Heart left ventricle (tissue), 16 donors: ENCODE measurements around the gene PTPRD. TPM values are rescaled to one million over a fixed set of nuclear protein-coding genes. Genes with fewer than 3 reads are reported as not detected.

Experiments used
- ATAC-seq, 4 donors: fragments of 200-7000 bp; cut with Tn5 transposase; one replicate each; pipeline ENCODE4 v1.9.1; 2020 to 2022; ENCODE audit warnings: moderate library complexity in 4 of 4, mild to moderate bottlenecking in 3 of 4, moderate number of reproducible peaks in 1 of 4
- DNase-seq, 5 donors: peaks; one replicate each; pipeline ENCODE4 v3.0.0-alpha.2; 2020
- H3K27ac ChIP-seq, 12 donors: fragments of 200-600 bp; sonication (generic) in 4 of 12; one replicate each; pipeline versions ENCODE4 v1.5.0 to v1.8.0; 2016 to 2022; ENCODE audit warnings: mild to moderate bottlenecking in 2 of 12
- H3K27me3 ChIP-seq, 9 donors: fragments of 200-600 bp; sonication (generic) in 2 of 9; one replicate each; pipeline versions ENCODE4 v1.5.1 to v1.8.0; 2016 to 2022; ENCODE audit warnings: mild to moderate bottlenecking in 3 of 9
- H3K36me3 ChIP-seq, 9 donors: fragments of 200-600 bp; sonication (generic) in 2 of 9; one replicate each; pipeline versions ENCODE4 v1.5.0 to v1.8.0; 2018 to 2022; ENCODE audit warnings: mild to moderate bottlenecking in 2 of 9
- H3K4me1 ChIP-seq, 12 donors: fragments of 200-600 bp; sonication (generic) in 4 of 12; one replicate each; pipeline versions ENCODE4 v1.5.0 to v1.8.0; 2016 to 2022; ENCODE audit warnings: mild to moderate bottlenecking in 3 of 12
- H3K4me3 ChIP-seq, 12 donors: fragments of 200-600 bp; sonication (generic) in 4 of 12; one replicate each; pipeline versions ENCODE4 v1.5.0 to v1.8.0; 2017 to 2022; ENCODE audit warnings: mild to moderate bottlenecking in 9 of 12, moderate library complexity in 4 of 12
- H3K9me3 ChIP-seq, 12 donors: fragments of 200-600 bp; sonication (generic) in 4 of 12; one replicate each; pipeline versions ENCODE4 v1.5.0 to v1.8.0; 2016 to 2022; ENCODE audit warnings: mild to moderate bottlenecking in 1 of 12
- CTCF ChIP-seq, 12 donors: fragments of 200-600 bp; sonication (generic) in 4 of 12; IDR thresholded peaks; one replicate each; pipeline versions ENCODE4 v1.5.0 to v1.8.0; 2018 to 2022; ENCODE audit warnings: antibody characterized with exemption in 12 of 12, mild to moderate bottlenecking in 5 of 12
- POLR2A ChIP-seq, 2 donors: fragments of 450-650 bp; IDR thresholded peaks; one replicate each; pipeline ENCODE4 v1.6.1; 2017; ENCODE audit warnings: antibody characterized with exemption in 2 of 2, mild to moderate bottlenecking in 2 of 2, moderate library complexity in 2 of 2
- WGBS, 4 donors: extraction: QIAGEN DNeasy Blood & Tissue Kit in 2 of 4; methylation state at CpG; one replicate each; pipeline versions ENCODE4 v1.1.5 to v1.1.7; 2013 to 2018; 5-methylcytosine and 5-hydroxymethylcytosine counted together
- intact Hi-C, 10 donors: fragments of 100-400 bp; cut with DNase I; formaldehyde crosslinking; loops; one replicate each; pipeline versions ENCODE4 v1.11.1 to v1.14.2; 2022
- polyA plus RNA-seq, 2 donors: library from polyadenylated mRNA; stranded (reverse); fragments of 200-250 nt; gene quantifications; one replicate each; pipeline ENCODE4 v1.2.3, GENCODE V29; 2013
- total RNA-seq, 9 donors: library from RNA; depleted of rRNA in 2 of 9; stranded (reverse); fragments of >200 nt in 2 of 9; fragmentation: NEBNext Ultra II Directional in 3 of 9; extraction: Animal tissue kit (Norgen Biotek cat#: 25700) in 3 of 9; gene quantifications; one replicate each; pipeline versions ENCODE4 v1.1.0 to v1.2.4, GENCODE V29; 2016 to 2023
- donor health status: ischemic (EF 13 %, LVEDD 7.1; RV severe dilation, severe dysfunction).
- donor health status: healthy with polysubstance abuse.
- donor health status: DM: no; HTN: yes; CAD: no.
- donor health status: DM: no; HTN: no; CAD: no.
- donor health status: ischemic (EF 25% LVEDD 6.9; RV normal size, moderate dysfunction).
- donor health status: ischemic (EF 25% LVEDD 5.7; RV mildly dilated, moderate dysfunction).
- donor health status: healthy.
- donor health status: DM: yes; HTN: yes; CAD: no.
- donor health status: ischemic (EF 35%, LVEDD 5.7; RV mildly dilated, moderate dysfunction).
- donor health status: nonischemic (EF 11% LVEDD 7.7; RV severe dilation, severe dysfunction).
- donor health status: DM: yes; HTN: yes; CAD: no.
- donor health status: PGD.
- donor health status: ischemic (EF 29% LVEDD 5.4; RV normal size, mild dysfunction).
- donor health status: nonischemic (EF 23%, LVEDD 6.1; RV moderate dilation, normal function).

Gene PTPRD
- total and polyA plus RNA-seq, 11 donors, result 1.4 to 25.3 (median 15.1) TPM

DNA sequence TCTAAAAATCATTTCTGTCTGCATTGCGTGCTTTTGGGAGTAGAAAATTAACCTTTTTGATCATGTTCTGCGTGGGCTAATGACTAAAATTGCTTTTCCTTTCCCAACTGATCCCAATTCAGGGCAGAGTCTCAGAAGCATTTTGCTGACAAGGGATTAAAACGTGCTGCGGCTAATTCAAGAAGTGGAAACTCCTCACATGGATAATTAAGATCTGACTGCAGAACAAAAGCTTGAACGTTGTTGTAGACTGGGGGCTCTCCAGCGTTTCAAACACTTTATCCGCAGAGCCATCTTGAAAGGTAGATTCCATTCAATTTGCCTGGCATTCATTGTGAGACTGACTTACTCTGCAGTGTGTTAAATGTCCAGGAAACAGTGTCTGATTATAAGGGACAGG lies 2327.9 kb downstream of the PTPRD start:
- Histone ChIP-seq H3K4me3 (no peak overlapping the region), H3K4me1 (no peaks in the 10 kb centered on the region), H3K9me3 (no peaks in the 10 kb centered on the region), H3K27ac (no peak overlapping the region), H3K27me3 (no peaks in the 10 kb centered on the region), H3K36me3 (no peaks in the 10 kb centered on the region)
- ATAC-seq (no peak), DNase-seq (no peak)
- TF ChIP-seq CTCF (IDR thresholded peaks at IDR 0.05) (no peak), POLR2A (IDR thresholded peaks at IDR 0.05) (no peak)
- intact Hi-C loops, result no loop called here
- WGBS, 4 donors, result 56 to 73% (median 62%) methylated on average over 7 of the region's 7 CpGs

DNA sequence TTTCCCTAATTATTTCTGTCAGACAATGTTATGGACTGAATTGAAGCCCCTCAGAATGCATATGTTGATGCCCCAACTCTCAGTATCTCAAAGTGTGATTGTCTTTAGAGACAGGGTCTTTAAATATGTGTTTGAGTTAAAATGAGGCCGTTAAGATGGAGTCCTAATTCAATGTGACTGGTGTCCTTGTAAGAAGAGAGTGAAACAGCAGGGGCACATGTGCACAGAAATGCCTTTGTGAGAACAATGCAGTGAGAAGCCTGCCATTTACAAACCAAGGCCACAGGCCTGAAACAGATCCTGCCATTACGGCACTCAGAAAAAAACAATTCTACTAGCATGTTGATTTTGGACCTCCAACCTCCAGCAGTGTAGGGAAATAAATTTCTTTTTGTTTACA lies 2330.3 kb downstream of the PTPRD start:
- WGBS, 4 donors, result 76 to 83% (median 80%) methylated on average over 2 of the region's 2 CpGs
- no peak for ATAC-seq
- intact Hi-C loops, result no loop called here

GRCh38 chr9:8280811-8281210 lies 2332.0 kb downstream of the PTPRD start:
- Histone ChIP-seq H3K27ac (no peak overlapping the region), H3K27me3 (no peaks in the 10 kb centered on the region), H3K36me3 (no peaks in the 10 kb centered on the region), H3K4me3 (no peak overlapping the region), H3K4me1 (no peaks in the 10 kb centered on the region), H3K9me3 (peaks cover 0 to 9% (median 0%) of the 10 kb centered on the region in 12 donors)
- DNase-seq (no peak), ATAC-seq (no peak)
- TF ChIP-seq POLR2A (IDR thresholded peaks at IDR 0.05) (no peak), CTCF (IDR thresholded peaks at IDR 0.05) (no peak)
- 57 to 60% (median 60%) methylated on average over 2 of the region's 2 CpGs for WGBS, 4 donors
- intact Hi-C loops, result no loop called here

More for the DNA sequence above, 2330.3 kb downstream of the PTPRD start:
- H3K9me3 ChIP-seq, result no peaks in the 10 kb centered on the region
- H3K4me3 ChIP-seq, result no peak overlapping the region
- no peak for TF ChIP-seq CTCF (IDR thresholded peaks at IDR 0.05)
- TF ChIP-seq POLR2A (IDR thresholded peaks at IDR 0.05), result no peak
- H3K27ac ChIP-seq, result no peak overlapping the region
- no peaks in the 10 kb centered on the region for H3K36me3 ChIP-seq
- no peaks in the 10 kb centered on the region for H3K4me1 ChIP-seq
- DNase-seq, result no peak
- no peaks in the 10 kb centered on the region for H3K27me3 ChIP-seq

DNA sequence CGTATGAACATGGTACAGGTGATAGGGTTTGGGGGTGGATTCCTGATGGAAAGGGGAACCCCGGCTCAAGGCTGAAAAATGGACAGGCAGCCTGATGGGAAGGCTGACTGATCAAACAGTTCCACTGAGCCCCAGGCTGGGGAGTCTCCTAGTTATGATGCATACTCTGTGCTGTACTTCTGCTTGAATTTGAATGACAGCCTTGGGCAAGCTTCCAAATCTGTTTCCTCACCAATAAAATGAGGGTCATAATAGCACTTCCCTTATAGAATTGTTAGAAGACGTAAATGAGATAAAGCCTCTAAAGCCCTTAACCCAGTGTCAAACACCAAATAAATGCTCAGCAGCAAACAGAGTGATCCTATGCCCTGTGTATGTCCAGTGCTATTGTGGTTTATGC lies 2334.8 kb downstream of the PTPRD start:
- TF ChIP-seq CTCF (IDR thresholded peaks at IDR 0.05), result no peak
- TF ChIP-seq POLR2A (IDR thresholded peaks at IDR 0.05), result no peak
- no peak for ATAC-seq
- WGBS, 4 donors, result 71 to 89% (median 76%) methylated on average over 3 of the region's 3 CpGs

More for the DNA sequence above, 2334.8 kb downstream of the PTPRD start:
- Histone ChIP-seq H3K27me3 (no peaks in the 10 kb centered on the region), H3K4me1 (no peaks in the 10 kb centered on the region), H3K9me3 (peaks cover 0 to 9% (median 0%) of the 10 kb centered on the region in 12 donors), H3K4me3 (no peak overlapping the region), H3K36me3 (no peaks in the 10 kb centered on the region), H3K27ac (no peak overlapping the region)
- intact Hi-C loops, result no loop called here
- DNase-seq, result no peak
